Measurements from ENCODE around the gene ITGB3BP.
A peak's percentile ranks its signal among the peaks of the same experiment; 100 is the strongest.
"Not testable (repeated sequence)": the region's sequence is repeated elsewhere in the genome, so short reads cannot be mapped to it uniquely, and the experiment has no call there.

The ITGB3BP gene

DNA sequence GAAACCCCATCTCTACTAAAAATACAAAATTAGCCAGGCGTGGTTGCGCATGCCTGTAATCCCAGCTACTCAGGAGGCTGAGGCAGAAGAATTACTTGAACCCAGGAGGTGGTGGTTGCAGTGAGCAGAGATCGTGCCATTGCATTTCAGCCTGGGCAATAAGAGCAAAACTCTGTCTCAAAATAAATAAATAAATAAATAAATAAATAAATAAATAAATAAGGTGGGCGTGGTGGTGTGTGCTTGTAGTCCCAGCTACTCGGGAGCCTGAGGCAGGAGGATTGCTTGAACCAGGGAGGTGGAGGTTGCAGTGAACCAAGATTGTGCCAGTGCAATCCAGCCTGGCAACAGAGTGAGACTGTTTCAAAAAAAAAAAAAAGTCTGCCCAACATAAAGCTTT is 54.3 kb downstream of the ITGB3BP start:
- H3K4me3 Mint-ChIP-seq; H3K4me1 Mint-ChIP-seq (ENCODE audit: low read depth); H3K9me3 Mint-ChIP-seq; H3K36me3 Mint-ChIP-seq (ENCODE audit: low read depth); H3K27ac Mint-ChIP-seq; H3K27me3 Mint-ChIP-seq (ENCODE audit: low read depth): not testable (repeated sequence)

DNA sequence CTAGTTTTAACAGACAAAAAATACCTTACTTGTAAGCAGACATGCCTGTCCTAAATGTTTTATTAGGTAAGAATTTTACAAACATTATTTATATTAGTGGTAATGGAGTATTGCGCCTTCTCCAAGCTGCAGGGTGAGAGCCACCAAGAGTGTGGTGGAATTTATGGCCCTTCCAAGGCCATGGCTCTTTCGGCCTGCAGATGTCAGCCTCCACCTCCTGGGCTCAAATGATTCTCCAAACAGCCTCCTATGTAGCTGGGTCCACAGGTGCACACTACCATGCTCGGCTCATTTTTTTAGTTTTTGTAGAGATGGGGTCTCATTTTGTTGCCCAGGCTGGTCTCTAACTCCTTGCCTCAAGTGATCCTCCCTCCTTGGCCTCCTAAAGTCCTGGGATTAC is 56.3 kb downstream of the ITGB3BP start:
- peaks cover 22% of the 10 kb centered on the region for H3K9me3 Mint-ChIP-seq
- H3K4me1 Mint-ChIP-seq (ENCODE audit: low read depth), result peaks cover 3% of the 10 kb centered on the region
- no peak overlapping the region for H3K27ac Mint-ChIP-seq
- no peaks in the 10 kb centered on the region for H3K27me3 Mint-ChIP-seq (ENCODE audit: low read depth)
- H3K36me3 Mint-ChIP-seq (ENCODE audit: low read depth), result peaks cover 19% of the 10 kb centered on the region
- no peak overlapping the region for H3K4me3 Mint-ChIP-seq

DNA sequence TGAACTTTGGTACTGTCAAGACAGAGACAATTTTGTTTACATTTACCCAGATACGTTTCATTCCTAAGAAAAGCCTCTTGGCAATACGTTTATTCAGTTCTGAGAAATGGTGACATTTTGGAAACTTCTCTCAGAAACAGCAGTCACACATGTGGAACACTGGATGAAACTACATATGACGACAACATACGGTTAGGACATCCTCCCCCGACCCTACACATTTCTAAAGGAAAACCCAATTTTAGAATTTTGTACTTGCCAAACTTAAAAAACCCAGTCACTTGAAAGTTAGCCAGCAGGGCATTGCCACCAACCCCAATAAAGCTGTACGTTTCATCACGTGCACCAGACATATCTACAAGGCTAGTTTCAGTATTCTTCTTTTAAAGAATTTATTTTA is 56.8 kb downstream of the ITGB3BP start:
- Mint-ChIP-seq H3K9me3 (peaks cover 28% of the 10 kb centered on the region), H3K4me3 (no peak overlapping the region), H3K4me1 (ENCODE audit: low read depth) (peaks cover 3% of the 10 kb centered on the region), H3K36me3 (ENCODE audit: low read depth) (peaks cover 25% of the 10 kb centered on the region), H3K27me3 (ENCODE audit: low read depth) (no peaks in the 10 kb centered on the region), H3K27ac (no peak overlapping the region)

DNA sequence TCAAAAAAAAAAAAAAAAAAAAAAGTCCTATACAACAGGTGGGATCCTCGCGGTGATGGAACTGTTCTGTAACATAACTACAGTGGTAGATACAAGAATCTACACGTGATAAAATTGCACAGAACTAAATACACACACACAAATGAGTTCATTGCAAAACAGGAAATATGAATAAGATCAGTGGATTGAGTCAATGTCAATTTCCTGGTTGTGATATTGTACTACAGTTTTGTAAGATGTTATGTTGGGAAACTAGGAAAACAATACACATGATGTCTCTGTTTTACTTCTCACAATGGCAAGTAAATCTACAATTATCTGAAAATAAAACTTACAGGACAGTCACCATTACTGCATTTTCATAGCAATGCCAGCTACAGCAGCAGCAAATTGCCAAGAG is 59.8 kb downstream of the ITGB3BP start:
- Mint-ChIP-seq H3K4me1 (ENCODE audit: low read depth) (peaks cover 3% of the 10 kb centered on the region), H3K36me3 (ENCODE audit: low read depth) (peaks cover 27% of the 10 kb centered on the region), H3K27me3 (ENCODE audit: low read depth) (no peaks in the 10 kb centered on the region), H3K9me3 (peaks cover 20% of the 10 kb centered on the region), H3K27ac (peak overlapping the region; percentile 13), H3K4me3 (no peak overlapping the region)

DNA sequence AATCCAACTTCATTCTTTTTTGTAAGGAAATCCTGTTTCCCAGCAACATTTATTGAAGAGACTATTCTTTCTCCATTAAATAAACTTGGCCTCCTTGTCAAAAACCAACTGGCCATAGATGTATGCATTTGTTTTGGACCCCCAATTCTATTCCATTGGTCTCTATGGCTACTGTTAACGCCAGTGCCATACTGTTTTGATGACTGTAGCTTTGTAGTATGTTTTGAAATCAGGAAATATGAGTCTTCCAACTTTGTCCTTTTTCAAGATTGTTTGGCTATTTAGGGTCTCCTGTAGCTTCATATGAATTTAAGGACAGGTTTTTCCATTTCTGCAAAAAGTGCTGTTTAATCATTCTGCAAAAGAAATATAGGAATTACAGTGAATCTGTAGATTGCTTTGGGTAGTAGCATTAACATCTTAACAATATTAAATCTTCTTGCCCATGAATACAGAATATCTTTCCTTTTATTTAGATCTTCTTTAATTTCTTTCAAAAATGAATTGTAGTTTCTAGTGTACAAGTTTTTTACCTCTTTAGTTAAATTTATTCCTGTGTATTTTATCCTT is 61.3 kb downstream of the ITGB3BP start:
- Mint-ChIP-seq H3K4me3 (no peak overlapping the region), H3K27ac (no peak overlapping the region), H3K36me3 (ENCODE audit: low read depth) (peaks cover 33% of the 10 kb centered on the region), H3K9me3 (peaks cover 20% of the 10 kb centered on the region), H3K4me1 (ENCODE audit: low read depth) (peaks cover 3% of the 10 kb centered on the region), H3K27me3 (ENCODE audit: low read depth) (no peaks in the 10 kb centered on the region)

DNA sequence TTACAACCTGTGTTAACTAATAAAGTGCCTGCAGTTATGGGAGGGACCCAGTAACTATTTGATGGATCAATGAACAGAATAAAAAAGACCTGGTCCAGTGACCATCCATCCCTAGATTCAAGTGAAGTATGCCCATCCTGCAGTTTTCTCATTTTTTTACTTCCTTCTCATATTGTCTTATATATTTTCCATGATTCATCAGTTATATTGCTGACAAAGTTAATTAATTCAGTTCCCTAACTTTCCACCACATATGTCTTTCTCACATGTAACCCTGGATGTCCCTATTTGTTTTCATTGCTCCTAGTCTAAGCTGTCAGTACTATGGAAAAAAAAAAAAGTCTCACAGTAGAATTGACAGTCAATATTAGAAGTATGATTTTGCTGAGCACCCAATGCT is 64.3 kb downstream of the ITGB3BP start:
- Mint-ChIP-seq H3K4me3 (no peak overlapping the region), H3K4me1 (ENCODE audit: low read depth) (peaks cover 3% of the 10 kb centered on the region), H3K36me3 (ENCODE audit: low read depth) (peaks cover 30% of the 10 kb centered on the region), H3K27me3 (ENCODE audit: low read depth) (no peaks in the 10 kb centered on the region), H3K27ac (no peak overlapping the region), H3K9me3 (peaks cover 20% of the 10 kb centered on the region)

DNA sequence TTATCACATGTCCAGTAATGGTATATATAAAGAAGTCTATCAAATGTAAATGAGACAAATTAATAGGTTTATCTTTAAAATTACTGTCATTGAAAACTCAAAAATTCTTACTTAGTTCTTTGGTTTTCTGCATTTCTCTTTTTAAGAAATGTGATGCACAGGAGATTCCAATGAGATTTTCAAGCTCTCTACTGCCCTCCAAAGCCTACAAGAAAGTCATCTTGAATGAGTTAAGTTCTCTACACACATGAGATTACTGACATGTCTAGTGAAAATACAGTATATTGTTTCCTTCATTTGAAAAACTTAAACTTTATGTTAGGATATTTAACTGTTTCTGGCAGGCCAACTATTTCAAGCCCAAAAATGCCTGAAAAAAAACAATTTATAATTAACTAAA is 68.8 kb downstream of the ITGB3BP start:
- Mint-ChIP-seq H3K36me3 (ENCODE audit: low read depth) (peaks cover 10% of the 10 kb centered on the region), H3K27me3 (ENCODE audit: low read depth) (no peaks in the 10 kb centered on the region), H3K9me3 (no peaks in the 10 kb centered on the region)

DNA sequence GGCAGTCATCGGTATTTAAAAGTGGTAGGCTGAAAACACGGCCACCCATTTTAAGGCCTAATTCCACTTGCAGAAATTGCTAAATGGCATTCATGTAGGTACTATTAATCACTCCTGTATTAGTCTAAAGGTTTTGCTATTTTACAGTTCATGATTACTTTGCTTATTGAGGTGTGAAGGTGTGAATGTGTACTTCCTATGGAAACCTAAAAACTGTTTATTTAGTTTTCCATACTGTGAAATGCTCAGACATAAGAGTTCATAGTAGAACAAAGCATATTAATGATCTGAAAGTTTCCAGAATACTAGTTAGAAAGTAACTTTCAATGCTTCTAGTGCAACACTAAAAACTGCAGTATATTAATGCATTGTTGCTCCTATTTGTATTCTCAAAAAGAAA is 69.8 kb downstream of the ITGB3BP start:
- no peak overlapping the region for H3K27ac Mint-ChIP-seq
- peaks cover 6% of the 10 kb centered on the region for H3K36me3 Mint-ChIP-seq (ENCODE audit: low read depth)
- H3K27me3 Mint-ChIP-seq (ENCODE audit: low read depth), result no peaks in the 10 kb centered on the region
- no peaks in the 10 kb centered on the region for H3K4me1 Mint-ChIP-seq (ENCODE audit: low read depth)
- H3K4me3 Mint-ChIP-seq, result no peak overlapping the region
- H3K9me3 Mint-ChIP-seq, result no peaks in the 10 kb centered on the region

More for the DNA sequence above, 68.8 kb downstream of the ITGB3BP start:
- Mint-ChIP-seq H3K4me3 (no peak overlapping the region), H3K27ac (no peak overlapping the region), H3K4me1 (ENCODE audit: low read depth) (no peaks in the 10 kb centered on the region)

DNA sequence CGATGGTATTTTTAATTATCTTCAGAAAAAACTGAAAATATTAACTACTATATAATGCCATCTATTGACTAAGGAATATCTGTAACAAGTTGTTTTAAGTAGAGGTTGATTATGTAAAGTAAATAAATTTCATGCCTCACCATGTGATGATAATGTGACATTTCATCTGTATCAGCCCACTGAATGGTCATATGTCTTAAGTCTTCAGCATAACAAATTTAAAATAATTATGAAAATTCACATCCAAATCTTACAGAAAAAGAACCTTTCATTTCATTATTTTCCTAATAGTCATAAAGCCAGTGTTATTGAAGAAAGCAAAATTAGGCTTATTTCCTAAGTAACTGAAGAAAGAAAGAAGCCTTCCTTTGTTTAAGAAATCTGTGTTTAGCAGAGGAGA is 72.6 kb downstream of the ITGB3BP start:
- Mint-ChIP-seq H3K27me3 (ENCODE audit: low read depth) (no peaks in the 10 kb centered on the region), H3K36me3 (ENCODE audit: low read depth) (peaks cover 2% of the 10 kb centered on the region), H3K9me3 (no peaks in the 10 kb centered on the region), H3K27ac (no peak overlapping the region), H3K4me3 (no peak overlapping the region), H3K4me1 (ENCODE audit: low read depth) (no peaks in the 10 kb centered on the region)

DNA sequence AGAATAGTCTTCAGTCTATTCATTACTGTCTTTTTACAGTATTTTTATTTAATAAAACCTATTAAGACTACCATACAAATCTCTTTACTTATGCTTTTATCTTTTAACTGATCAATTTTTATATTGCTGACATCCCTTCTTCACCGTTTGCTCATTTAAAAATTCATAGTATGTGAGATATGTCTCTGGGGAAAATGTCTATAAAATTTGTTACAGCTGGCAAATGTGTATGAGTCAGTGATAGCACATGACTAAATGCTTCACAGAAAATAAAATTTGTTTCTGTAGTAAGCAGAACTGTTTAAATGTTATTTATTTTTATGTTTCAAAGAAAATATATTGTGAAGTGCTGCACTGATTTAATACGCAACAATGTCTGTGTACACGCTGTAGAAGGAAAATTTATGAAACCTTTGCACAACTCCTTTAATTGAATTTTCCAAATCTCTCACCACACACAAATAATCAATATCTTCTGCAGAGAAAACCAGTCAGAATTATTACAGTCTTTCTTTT is 74.2 kb downstream of the ITGB3BP start:
- H3K36me3 Mint-ChIP-seq (ENCODE audit: low read depth), result peaks cover 2% of the 10 kb centered on the region
- no peaks in the 10 kb centered on the region for H3K9me3 Mint-ChIP-seq
- H3K4me3 Mint-ChIP-seq, result no peak overlapping the region
- H3K27ac Mint-ChIP-seq, result no peak overlapping the region
- H3K4me1 Mint-ChIP-seq (ENCODE audit: low read depth), result no peaks in the 10 kb centered on the region
- H3K27me3 Mint-ChIP-seq (ENCODE audit: low read depth), result no peaks in the 10 kb centered on the region

DNA sequence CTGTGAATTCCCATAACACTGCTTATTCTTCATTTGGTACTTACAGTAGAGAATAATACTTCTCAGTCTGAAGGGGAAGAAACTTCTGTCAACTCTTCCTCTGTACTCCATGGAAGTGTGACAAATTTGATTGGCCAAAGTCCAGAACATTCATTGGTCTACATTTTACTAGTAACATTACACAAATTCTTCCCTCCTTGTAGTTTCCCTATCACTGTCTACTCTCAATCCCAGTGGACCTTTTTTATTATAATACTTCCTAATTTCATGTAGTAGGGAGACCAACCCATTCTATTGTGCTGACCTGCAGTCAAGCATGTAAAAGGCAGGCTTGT is 80.9 kb downstream of the ITGB3BP start:
- H3K4me1 Mint-ChIP-seq (ENCODE audit: low read depth), result no peaks in the 10 kb centered on the region
- no peak overlapping the region for H3K4me3 Mint-ChIP-seq
- H3K27me3 Mint-ChIP-seq (ENCODE audit: low read depth), result no peaks in the 10 kb centered on the region
- H3K9me3 Mint-ChIP-seq, result no peaks in the 10 kb centered on the region
- no peaks in the 10 kb centered on the region for H3K36me3 Mint-ChIP-seq (ENCODE audit: low read depth)
- H3K27ac Mint-ChIP-seq, result no peak overlapping the region

DNA sequence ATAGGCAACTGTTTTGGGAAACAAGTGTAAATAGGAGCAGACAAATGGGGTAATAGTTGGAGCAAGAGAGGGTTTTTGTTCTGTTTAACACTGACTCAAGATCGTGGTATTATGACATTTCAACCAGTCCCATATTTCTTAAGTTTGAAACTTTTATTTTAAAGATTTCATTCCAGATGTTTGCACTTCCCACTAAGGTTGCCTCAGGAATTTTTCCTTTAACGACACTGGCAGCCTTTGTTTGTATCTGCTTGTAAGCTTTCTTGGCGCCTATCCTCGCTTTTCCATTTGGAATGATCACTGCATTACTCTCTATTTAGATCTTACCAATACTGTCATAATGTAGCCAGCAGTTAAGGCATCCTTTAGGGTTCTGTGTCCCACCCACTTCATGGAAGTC is 87.9 kb downstream of the ITGB3BP start:
- Mint-ChIP-seq H3K4me3 (no peak overlapping the region), H3K27ac (no peak overlapping the region), H3K9me3 (peaks cover 5% of the 10 kb centered on the region), H3K36me3 (ENCODE audit: low read depth) (peaks cover 11% of the 10 kb centered on the region), H3K27me3 (ENCODE audit: low read depth) (no peaks in the 10 kb centered on the region), H3K4me1 (ENCODE audit: low read depth) (no peaks in the 10 kb centered on the region)

DNA sequence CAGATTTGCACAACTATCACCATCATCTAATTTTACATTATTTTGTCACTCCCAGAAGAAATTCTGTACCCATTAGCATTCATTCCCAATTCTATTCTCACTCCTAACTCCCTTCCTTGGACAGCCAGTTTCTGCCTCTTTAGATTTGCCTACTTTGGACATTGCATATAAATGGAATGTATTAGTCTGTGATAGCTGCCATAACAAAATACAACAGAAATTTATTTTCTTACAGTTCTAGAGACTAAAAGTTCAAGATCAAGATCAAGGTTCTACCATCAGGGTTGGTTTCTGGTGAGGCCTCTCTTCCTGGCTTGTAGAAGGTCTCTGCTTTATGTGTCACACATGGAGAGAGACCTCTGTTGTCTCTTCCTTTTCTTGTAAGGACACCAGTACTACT is 93.7 kb downstream of the ITGB3BP start:
- Mint-ChIP-seq H3K9me3 (peaks cover 11% of the 10 kb centered on the region), H3K27me3 (ENCODE audit: low read depth) (no peaks in the 10 kb centered on the region), H3K27ac (no peak overlapping the region), H3K4me3 (no peak overlapping the region), H3K4me1 (ENCODE audit: low read depth) (no peaks in the 10 kb centered on the region), H3K36me3 (ENCODE audit: low read depth) (peaks cover 16% of the 10 kb centered on the region)

DNA sequence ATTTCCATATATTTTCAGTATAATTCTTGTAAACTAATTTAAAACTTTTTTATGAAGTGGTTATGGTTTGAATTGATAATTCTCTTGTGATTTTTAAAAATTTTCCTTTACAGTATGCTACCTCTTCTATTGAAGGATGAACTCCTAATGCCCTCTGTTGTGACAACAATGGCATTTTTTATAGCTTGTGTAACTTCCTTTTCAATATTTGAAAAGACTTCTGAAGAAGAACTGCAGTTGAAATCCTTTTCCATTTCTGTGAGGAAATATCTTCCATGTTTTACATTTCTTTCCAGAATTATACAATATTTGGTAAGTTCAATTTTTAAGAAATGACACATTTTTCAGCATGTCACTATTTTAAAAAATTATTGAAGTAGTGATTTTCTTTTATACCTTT is 94.2 kb downstream of the ITGB3BP start:
- Mint-ChIP-seq H3K9me3 (peaks cover 11% of the 10 kb centered on the region), H3K27ac (no peak overlapping the region), H3K4me3 (no peak overlapping the region), H3K36me3 (ENCODE audit: low read depth) (peaks cover 16% of the 10 kb centered on the region), H3K4me1 (ENCODE audit: low read depth) (no peaks in the 10 kb centered on the region), H3K27me3 (ENCODE audit: low read depth) (no peaks in the 10 kb centered on the region)

DNA sequence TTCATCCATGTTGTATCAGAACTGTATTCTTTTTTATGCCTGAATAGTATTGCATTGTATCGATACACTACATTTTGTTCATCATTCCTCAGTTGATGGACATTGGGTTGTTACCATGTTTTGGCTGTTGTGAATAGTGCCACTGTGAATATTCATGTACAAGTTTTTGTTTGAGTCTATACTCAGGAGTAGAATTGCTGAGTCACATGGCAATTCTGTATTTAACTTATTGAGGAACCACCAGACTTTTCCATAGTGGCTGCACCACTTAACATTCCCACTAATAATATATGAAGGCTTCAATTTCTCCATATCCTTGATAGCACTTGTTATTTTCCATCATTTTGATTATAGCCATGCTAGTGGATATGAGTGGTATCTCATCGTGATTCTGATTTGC is 99.4 kb downstream of the ITGB3BP start:
- Mint-ChIP-seq H3K9me3 (no peaks in the 10 kb centered on the region), H3K27me3 (ENCODE audit: low read depth) (no peaks in the 10 kb centered on the region), H3K4me3 (no peak overlapping the region), H3K36me3 (ENCODE audit: low read depth) (peaks cover 11% of the 10 kb centered on the region), H3K27ac (no peak overlapping the region), H3K4me1 (ENCODE audit: low read depth) (no peaks in the 10 kb centered on the region)

DNA sequence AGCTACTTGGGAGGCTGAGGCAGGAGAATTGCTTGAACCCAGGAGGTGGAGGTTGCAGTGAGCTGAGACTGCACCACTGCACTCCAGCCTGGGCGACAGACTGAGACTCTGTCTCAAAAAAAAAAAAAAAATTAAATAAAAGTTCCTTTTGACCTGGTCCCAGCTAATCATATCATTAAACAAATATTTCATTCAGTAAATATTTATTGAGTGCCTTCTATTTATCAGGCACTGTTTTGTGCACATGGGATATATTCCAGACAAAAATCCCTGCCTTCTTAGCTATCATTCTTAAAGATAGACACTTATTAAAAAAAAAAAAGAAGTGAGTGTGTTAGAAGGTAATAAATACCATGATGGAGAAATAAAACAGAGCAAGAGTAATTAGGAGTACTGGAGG is 102.3 kb downstream of the ITGB3BP start:
- H3K9me3 Mint-ChIP-seq; H3K4me1 Mint-ChIP-seq (ENCODE audit: low read depth); H3K27me3 Mint-ChIP-seq (ENCODE audit: low read depth); H3K27ac Mint-ChIP-seq; H3K4me3 Mint-ChIP-seq: not testable (repeated sequence)
- peaks cover 15% of the 10 kb centered on the region for H3K36me3 Mint-ChIP-seq (ENCODE audit: low read depth)
